Measurements from ENCODE around the gene GALNT5.

- TF ChIP-seq, protein P1, sequence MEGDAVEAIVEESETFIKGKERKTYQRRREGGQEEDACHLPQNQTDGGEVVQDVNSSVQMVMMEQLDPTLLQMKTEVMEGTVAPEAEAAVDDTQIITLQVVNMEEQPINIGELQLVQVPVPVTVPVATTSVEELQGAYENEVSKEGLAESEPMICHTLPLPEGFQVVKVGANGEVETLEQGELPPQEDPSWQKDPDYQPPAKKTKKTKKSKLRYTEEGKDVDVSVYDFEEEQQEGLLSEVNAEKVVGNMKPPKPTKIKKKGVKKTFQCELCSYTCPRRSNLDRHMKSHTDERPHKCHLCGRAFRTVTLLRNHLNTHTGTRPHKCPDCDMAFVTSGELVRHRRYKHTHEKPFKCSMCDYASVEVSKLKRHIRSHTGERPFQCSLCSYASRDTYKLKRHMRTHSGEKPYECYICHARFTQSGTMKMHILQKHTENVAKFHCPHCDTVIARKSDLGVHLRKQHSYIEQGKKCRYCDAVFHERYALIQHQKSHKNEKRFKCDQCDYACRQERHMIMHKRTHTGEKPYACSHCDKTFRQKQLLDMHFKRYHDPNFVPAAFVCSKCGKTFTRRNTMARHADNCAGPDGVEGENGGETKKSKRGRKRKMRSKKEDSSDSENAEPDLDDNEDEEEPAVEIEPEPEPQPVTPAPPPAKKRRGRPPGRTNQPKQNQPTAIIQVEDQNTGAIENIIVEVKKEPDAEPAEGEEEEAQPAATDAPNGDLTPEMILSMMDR (IDR thresholded peaks at IDR 0.05) = no peak
- TF ChIP-seq POLR2AphosphoS5 (IDR thresholded peaks at IDR 0.05) (no peak), POLR2A (IDR thresholded peaks at IDR 0.05) (no peak), EP300 (IDR thresholded peaks at IDR 0.05) (no peak)
Measured at GRCh38 chr2:157327200-157327599, 69.7 kb downstream of the GALNT5 start.

Measured in suprapubic skin (tissue), 4 donors.